Stomach (tissue), 9 donors: ENCODE measurements around the gene MOK. TPM values are rescaled to one million over a fixed set of nuclear protein-coding genes. Genes with fewer than 3 reads are reported as not detected.

ENCODE experiments used
- DNase-seq, 2 donors: peaks; one replicate each; pipeline versions ENCODE4 v3.0.0 to v3.0.0-alpha.2; 2013 to 2019
- H3K27ac ChIP-seq, 5 donors: fragments of 200-600 bp in 4 of 5; sonication (generic) in 4 of 5; one replicate each; pipeline ENCODE4 v1.5.1; 2013 to 2019; ENCODE audit warnings: mild to moderate bottlenecking in 1 of 5, moderate library complexity in 1 of 5
- H3K27me3 ChIP-seq, 3 donors: fragments of 200-600 bp; sonication (generic); one replicate each; pipeline ENCODE4 v1.5.1; 2017 to 2019; ENCODE audit warnings: mixed run types in 1 of 3
- H3K36me3 ChIP-seq, 4 donors: fragments of 200-600 bp; sonication (generic); 1 replicate in 3 of 4; 2 replicates in 1 of 4; pipeline ENCODE4 v1.5.1; 2016 to 2019
- H3K4me1 ChIP-seq, 4 donors: fragments of 200-600 bp; sonication (generic); one replicate each; pipeline ENCODE4 v1.5.1; 2016 to 2019
- H3K4me3 ChIP-seq, 4 donors: fragments of 200-600 bp; sonication (generic) in 3 of 4; one replicate each; pipeline ENCODE4 v1.5.1; 2016 to 2019; ENCODE audit warnings: mild to moderate bottlenecking in 1 of 4
- H3K9me3 ChIP-seq, 4 donors: fragments of 200-600 bp; sonication (generic); one replicate each; pipeline ENCODE4 v1.5.1; 2016 to 2019
- CTCF ChIP-seq, 7 experiments: fragments of 450-650 bp in 4 of 7; fragments of 200-600 bp in 3 of 7; sonication (generic) in 3 of 7; IDR thresholded peaks; one replicate each; pipeline ENCODE4 v1.5.1; 2016 to 2019; ENCODE audit warnings: antibody characterized with exemption in 7 of 7, control low read depth in 2 of 7, mild to moderate bottlenecking in 1 of 7
- EP300 ChIP-seq: sonication (generic); formaldehyde crosslinking; IDR thresholded peaks from one replicate; pipeline ENCODE4 v1.6.1; 2017; ENCODE audit warnings: antibody characterized with exemption
- POLR2A ChIP-seq, 4 donors: fragments of 450-650 bp; IDR thresholded peaks; one replicate each; pipeline ENCODE4 v1.6.1; 2016; ENCODE audit warnings: antibody characterized with exemption in 4 of 4, control low read depth in 2 of 4, mild to moderate bottlenecking in 1 of 4, moderate library complexity in 1 of 4
- POLR2AphosphoS5 ChIP-seq, 3 donors: sonication (generic); formaldehyde crosslinking; IDR thresholded peaks; one replicate each; pipeline ENCODE4 v1.6.1; 2016; ENCODE audit warnings: antibody characterized with exemption in 3 of 3
- WGBS, 5 donors: extraction: QIAGEN DNeasy Blood & Tissue Kit in 3 of 5; methylation state at CpG; one replicate each; pipeline versions ENCODE4 v1.1.5 to v1.1.7; 2013 to 2018; 5-methylcytosine and 5-hydroxymethylcytosine counted together
- intact Hi-C: fragments of 100-400 bp; cut with DNase I; formaldehyde crosslinking; loops from one replicate; pipeline ENCODE4 v1.15.1; 2023; ENCODE audit warnings: low total_unique reads
- polyA plus RNA-seq, 3 donors: library from polyadenylated mRNA; stranded (reverse); fragments of 200-250 nt; gene quantifications; one replicate each; pipeline ENCODE4 v1.2.3, GENCODE V29; 2013
- total RNA-seq, 5 donors: library from RNA; depleted of rRNA; stranded (reverse); fragments of >200 nt; gene quantifications; one replicate each; pipeline versions ENCODE4 v1.1.0 to v1.2.3, GENCODE V29; 2014 to 2016
- donor health status: healthy with polysubstance abuse.
- donor health status: Bipolar disorder and iron deficiency.
- donor health status: healthy.

Gene MOK
- total and polyA plus RNA-seq, 8 donors: 4.2 to 46.9 (median 12.6) TPM

- intact Hi-C loops: no loop called here
- H3K9me3 ChIP-seq: no peaks in the 10 kb centered on the region
- TF ChIP-seq POLR2AphosphoS5 (IDR thresholded peaks at IDR 0.05) (no peak), POLR2A (IDR thresholded peaks at IDR 0.05) (no peak), EP300 (no peak), CTCF (IDR thresholded peaks at IDR 0.05) (no peak)
- peaks cover 0 to 18% (median 8%) of the 10 kb centered on the region in 4 donors for H3K4me1 ChIP-seq
- no peak for DNase-seq
- no peak overlapping the region for H3K27ac ChIP-seq
- 89 to 96% (median 92%) methylated on average over 10 of the region's 10 CpGs for WGBS, 5 donors
- H3K27me3 ChIP-seq: no peaks in the 10 kb centered on the region
- peaks cover 18 to 83% (median 59%) of the 10 kb centered on the region in 4 donors for H3K36me3 ChIP-seq
- H3K4me3 ChIP-seq: no peak overlapping the region
Measured at GRCh38 chr14:102212845-102213244, 92.1 kb downstream of the MOK start.

GRCh38 chr14:102212356-102212755, 92.6 kb downstream of the MOK start:
- Histone ChIP-seq H3K4me3 (no peak overlapping the region), H3K27me3 (no peaks in the 10 kb centered on the region), H3K9me3 (no peaks in the 10 kb centered on the region), H3K27ac (no peak overlapping the region), H3K36me3 (peaks cover 21 to 83% (median 57%) of the 10 kb centered on the region in 4 donors), H3K4me1 (peaks cover 0 to 18% (median 8%) of the 10 kb centered on the region in 4 donors)
- intact Hi-C loops: no loop called here
- TF ChIP-seq POLR2A (IDR thresholded peaks at IDR 0.05) (no peak), EP300 (no peak), POLR2AphosphoS5 (IDR thresholded peaks at IDR 0.05) (no peak), CTCF (IDR thresholded peaks at IDR 0.05) (no peak)
- no peak for DNase-seq
- 86 to 95% (median 87%) methylated on average over 8 of the region's 8 CpGs for WGBS, 5 donors

- Histone ChIP-seq H3K9me3 (no peaks in the 10 kb centered on the region), H3K27ac (no peak overlapping the region), H3K36me3 (peaks cover 21 to 89% (median 64%) of the 10 kb centered on the region in 4 donors), H3K4me1 (peaks cover 0 to 18% (median 8%) of the 10 kb centered on the region in 4 donors), H3K27me3 (no peaks in the 10 kb centered on the region), H3K4me3 (no peak overlapping the region)
- intact Hi-C loops: no loop called here
- no peak for DNase-seq
- 92 to 97% (median 94%) methylated on average over 12 of the region's 12 CpGs for WGBS, 5 donors
- TF ChIP-seq POLR2AphosphoS5 (IDR thresholded peaks at IDR 0.05): no peak
- no peak for TF ChIP-seq EP300
- TF ChIP-seq CTCF (IDR thresholded peaks at IDR 0.05): no peak
- no peak for TF ChIP-seq POLR2A (IDR thresholded peaks at IDR 0.05)
Measured at GRCh38 chr14:102211240-102211639, 93.7 kb downstream of the MOK start.

GRCh38 chr14:102210421-102211042, 94.4 kb downstream of the MOK start:
- TF ChIP-seq CTCF (IDR thresholded peaks at IDR 0.05): no peak
- H3K27ac ChIP-seq: no peak overlapping the region
- DNase-seq: no peak
- peaks cover 0 to 14% (median 6%) of the 10 kb centered on the region in 4 donors for H3K4me1 ChIP-seq
- intact Hi-C loops: no loop called here
- 90 to 96% (median 92%) methylated on average over 25 of the region's 25 CpGs for WGBS, 5 donors
- H3K36me3 ChIP-seq: peaks cover 21 to 90% (median 70%) of the 10 kb centered on the region in 4 donors
- no peak overlapping the region for H3K4me3 ChIP-seq
- no peaks in the 10 kb centered on the region for H3K27me3 ChIP-seq
- H3K9me3 ChIP-seq: no peaks in the 10 kb centered on the region
